ENCODE results near the gene GALT. TPM values are rescaled to one million over a fixed set of nuclear protein-coding genes. Genes with fewer than 3 reads are reported as not detected.

Gene GALT
- total and polyA plus RNA-seq, 2 experiments from 2014 or later: 31.5 to 35.1 TPM

DNA sequence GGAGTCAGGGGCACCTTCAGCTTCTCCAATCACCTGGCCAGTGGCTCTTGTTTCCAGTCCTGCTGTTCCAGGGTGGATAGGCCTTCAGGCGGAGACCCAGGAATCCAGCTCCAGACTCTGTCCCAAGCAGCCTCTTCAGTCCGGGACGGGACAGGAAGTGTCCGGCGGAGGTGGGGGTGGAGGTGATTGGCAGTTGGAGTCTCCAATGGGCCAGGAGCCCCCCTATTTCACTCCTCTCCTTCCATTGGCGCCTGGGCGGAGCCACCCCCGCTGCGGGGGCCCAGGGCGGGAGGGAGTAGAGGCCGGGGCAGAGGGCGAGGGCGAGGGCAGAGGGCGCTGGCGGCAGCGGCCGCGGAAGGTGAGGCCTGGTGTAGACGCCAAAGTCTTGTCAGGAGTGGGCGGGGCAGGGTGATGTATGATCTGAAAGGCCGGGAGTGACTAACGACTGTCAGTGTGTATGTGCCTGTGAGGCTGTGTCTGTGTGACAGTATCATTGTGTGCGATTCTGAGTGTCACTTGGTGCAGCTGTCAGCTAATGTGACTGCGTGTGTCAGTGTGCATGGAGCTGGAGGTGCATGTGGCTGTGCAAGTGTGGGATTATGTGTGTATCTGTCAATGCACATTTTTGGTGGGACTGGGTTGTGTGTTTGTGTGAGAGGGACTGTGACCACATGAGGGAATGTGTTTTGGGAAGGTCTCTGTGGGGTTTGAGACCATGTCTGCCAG, 5.6 kb downstream of the GALT start, which contains the start of gene IL11RA:
TSS of gene IL11RA (plus strand) at position 310 of the 726 bp plus-strand sequence. CDS start 3,033 bp downstream, outside the sequence.
- no peak within 1 kb of the TSS for H3K27ac ChIP-seq (ENCODE audit: low read depth)
- H3K9me3 Mint-ChIP-seq: no peaks in the 10 kb centered on the region; the same call in 2 of the 3 replicates

DNA sequence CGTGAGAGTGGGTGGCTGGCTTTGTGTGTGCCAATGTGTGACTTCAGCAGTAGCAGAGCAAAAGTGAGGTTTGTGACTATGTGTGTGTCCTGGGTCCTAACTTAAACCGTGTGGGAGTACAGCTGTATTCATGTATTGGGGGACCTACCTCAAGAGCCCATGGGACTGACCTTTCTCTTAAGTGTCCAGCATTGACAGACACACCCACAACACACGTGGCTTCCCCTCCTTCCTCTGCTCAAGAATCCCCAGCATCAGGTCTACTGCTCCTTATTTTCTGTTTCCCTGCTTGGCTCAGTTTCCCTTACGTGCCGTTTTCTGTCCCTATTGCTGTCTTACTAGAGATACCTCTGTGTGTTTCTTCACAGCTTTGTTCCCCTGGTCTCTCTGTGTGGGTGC, 6.1 kb downstream of the GALT start:
- H3K9me3 Mint-ChIP-seq: no peaks in the 10 kb centered on the region; the same call in 2 of the 3 replicates
- TF ChIP-seq NANOG (IDR thresholded peaks at IDR 0.05; ENCODE audit: borderline replicate concordance) (no peak), ZNF331 (CRISPR knock-in tag; IDR thresholded peaks at IDR 0.05; ENCODE audit: low read depth) (no peak), ZNF114 (CRISPR knock-in tag; IDR thresholded peaks at IDR 0.05) (no peak), CTCF (conservative IDR thresholded peaks at IDR 0.05; ENCODE audit: low read depth in 2 of 2) (no peak), POLR2AphosphoS5 (IDR thresholded peaks at IDR 0.05; ENCODE audit: low read depth) (no peak)

More for the DNA sequence above, 5.6 kb downstream of the GALT start, which contains the start of gene IL11RA:
- Histone ChIP-seq H3F3A (replicated peaks; ENCODE audit: low read depth) (0 out of 2 replicates have a peak, but pooled peaks cover 8% of the 10 kb centered on the region), H3K79me2 (replicated peaks; ENCODE audit: insufficient read depth) (peaks cover 6% of the 10 kb centered on the region), H3K4me3 (peak within 1 kb of the TSS; percentile 53), H3K27me3 (ENCODE audit: insufficient read depth) (no peaks in the 10 kb centered on the region), H3K4me1 (ENCODE audit: insufficient read depth) (peaks cover 25% of the 10 kb centered on the region), H2AFZ (peak within 1 kb of the TSS; percentile 56; the same call in 1 of the 2 replicates), H3K9me2 (ENCODE audit: insufficient read depth) (no peaks in the 10 kb centered on the region), H3K4me2 (peak within 1 kb of the TSS; percentile 81), H4K20me1 (replicated peaks; ENCODE audit: insufficient read depth) (no peaks in the 10 kb centered on the region; the same call in none of the 2 replicates), H3K36me3 (ENCODE audit: insufficient read depth) (peaks cover 3% of the 10 kb centered on the region; the same call in 1 of the 2 replicates)
- DNase-seq (ENCODE audit: low spot score): peak; percentile 96
- peak; percentile 87 for ATAC-seq
- no peak for TF ChIP-seq ZNF331 (CRISPR knock-in tag; IDR thresholded peaks at IDR 0.05; ENCODE audit: low read depth)
- TF ChIP-seq, protein P1, sequence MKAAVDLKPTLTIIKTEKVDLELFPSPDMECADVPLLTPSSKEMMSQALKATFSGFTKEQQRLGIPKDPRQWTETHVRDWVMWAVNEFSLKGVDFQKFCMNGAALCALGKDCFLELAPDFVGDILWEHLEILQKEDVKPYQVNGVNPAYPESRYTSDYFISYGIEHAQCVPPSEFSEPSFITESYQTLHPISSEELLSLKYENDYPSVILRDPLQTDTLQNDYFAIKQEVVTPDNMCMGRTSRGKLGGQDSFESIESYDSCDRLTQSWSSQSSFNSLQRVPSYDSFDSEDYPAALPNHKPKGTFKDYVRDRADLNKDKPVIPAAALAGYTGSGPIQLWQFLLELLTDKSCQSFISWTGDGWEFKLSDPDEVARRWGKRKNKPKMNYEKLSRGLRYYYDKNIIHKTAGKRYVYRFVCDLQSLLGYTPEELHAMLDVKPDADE (IDR thresholded peaks at IDR 0.05): no peak; the same call in 1 of the 2 replicates
- TF ChIP-seq EZH2 (IDR thresholded peaks at IDR 0.05; ENCODE audit: low read depth, unreplicated experiment): no peak
- peak; percentile 17; the same call in 1 of the 2 replicates for TF ChIP-seq CREB1 (CRISPR knock-in tag; IDR thresholded peaks at IDR 0.05; ENCODE audit: low read depth)
- peak; percentile 17 to 35; a peak in 2 of 4 replicates for TF ChIP-seq CTCF (conservative IDR thresholded peaks at IDR 0.05; ENCODE audit: low read depth in 2 of 2)
- TF ChIP-seq POLR2AphosphoS5 (IDR thresholded peaks at IDR 0.05; ENCODE audit: low read depth): peak; percentile 73
- no peak for TF ChIP-seq NANOG (IDR thresholded peaks at IDR 0.05; ENCODE audit: borderline replicate concordance)
- TF ChIP-seq JUNB (IDR thresholded peaks at IDR 0.05; ENCODE audit: unreplicated experiment): no peak
- TF ChIP-seq ZNF114 (CRISPR knock-in tag; IDR thresholded peaks at IDR 0.05): no peak
- no peak for TF ChIP-seq EZH2phosphoT487 (IDR thresholded peaks at IDR 0.05; ENCODE audit: unreplicated experiment)
- H3K4me3 Mint-ChIP-seq: peak within 1 kb of the TSS; percentile 80
- H3K27me3 Mint-ChIP-seq (ENCODE audit: insufficient read depth, low read depth, poor library complexity): peaks cover 19% of the 10 kb centered on the region
- peaks cover 46% of the 10 kb centered on the region for H3K4me1 Mint-ChIP-seq
- H3K36me3 Mint-ChIP-seq (ENCODE audit: low read depth): peaks cover 26% of the 10 kb centered on the region
- H3K27ac Mint-ChIP-seq: peak within 1 kb of the TSS; percentile 91

More for the DNA sequence above, 6.1 kb downstream of the GALT start:
- Mint-ChIP-seq H3K36me3 (ENCODE audit: low read depth) (peaks cover 23% of the 10 kb centered on the region), H3K4me1 (peaks cover 42% of the 10 kb centered on the region), H3K27me3 (ENCODE audit: insufficient read depth, low read depth, poor library complexity) (peaks cover 19% of the 10 kb centered on the region), H3K4me3 (peak overlapping the region; percentile 80), H3K27ac (no peak overlapping the region)
- peaks cover 20% of the 10 kb centered on the region for H3K4me1 ChIP-seq (ENCODE audit: insufficient read depth)
- H3K9me2 ChIP-seq (ENCODE audit: insufficient read depth): no peaks in the 10 kb centered on the region
- no peaks in the 10 kb centered on the region for H3K27me3 ChIP-seq (ENCODE audit: insufficient read depth)
- H2AFZ ChIP-seq: 0 out of 2 replicates have a peak overlapping the region, but pooled peaks have one; percentile 14
- peaks cover 6% of the 10 kb centered on the region for H3K79me2 ChIP-seq (replicated peaks; ENCODE audit: insufficient read depth)
- H3K27ac ChIP-seq (ENCODE audit: low read depth): no peak overlapping the region
- no peaks in the 10 kb centered on the region; the same call in none of the 2 replicates for H4K20me1 ChIP-seq (replicated peaks; ENCODE audit: insufficient read depth)
- H3F3A ChIP-seq (replicated peaks; ENCODE audit: low read depth): 0 out of 2 replicates have a peak, but pooled peaks cover 4% of the 10 kb centered on the region
- H3K4me2 ChIP-seq: peak overlapping the region; percentile 81
- H3K4me3 ChIP-seq: peak overlapping the region; percentile 53; the same call in 1 of the 2 replicates
- ATAC-seq (no peak), DNase-seq (ENCODE audit: low spot score) (no peak)
- H3K36me3 ChIP-seq (ENCODE audit: insufficient read depth): peaks cover 3% of the 10 kb centered on the region; the same call in 1 of the 2 replicates
